Fibroblast of lung (primary cell): Measurements from ENCODE around the gene LAMA5.

Experiments used
- EZH2 ChIP-seq: IDR thresholded peaks from 2 replicates; pipeline ENCODE4 v1.5.1; 2012; ENCODE audit warnings: low read length, control low read depth, mild to moderate bottlenecking; ENCODE audit errors: missing control alignments
- TF ChIP-seq, protein P1 (sequence below), 2 donors: IDR thresholded peaks in 1 of 2; conservative IDR thresholded peaks in 1 of 2; 1 replicate in 1 of 2; 2 replicates in 1 of 2; pipeline ENCODE4 v1.5.1; 2011 to 2012; ENCODE audit warnings: low read length in 2 of 2, control low read depth in 1 of 2, inconsistent platforms in 1 of 2, low read depth in 1 of 2, mild to moderate bottlenecking in 1 of 2

DNA sequence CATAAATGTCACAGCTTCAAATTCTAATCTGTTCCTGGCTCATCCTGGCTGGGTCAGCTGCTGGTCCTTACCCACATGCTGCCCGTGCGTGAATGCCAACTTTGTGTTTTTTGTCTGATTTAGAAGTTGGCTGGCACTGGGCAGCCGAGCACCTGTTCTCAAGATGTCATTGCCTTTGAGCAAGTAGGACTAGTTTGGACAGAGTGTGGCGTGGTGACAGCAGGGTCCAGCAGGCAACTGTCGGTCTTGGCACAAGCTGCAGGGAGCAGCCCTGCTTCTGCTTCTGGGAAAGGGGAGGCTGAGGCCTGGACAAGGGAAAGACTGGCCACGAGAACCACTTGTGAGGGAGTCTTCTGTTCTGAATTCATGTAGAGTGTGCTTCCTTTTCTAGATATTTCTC, 90.7 kb downstream of the LAMA5 start:
- TF ChIP-seq, protein P1, sequence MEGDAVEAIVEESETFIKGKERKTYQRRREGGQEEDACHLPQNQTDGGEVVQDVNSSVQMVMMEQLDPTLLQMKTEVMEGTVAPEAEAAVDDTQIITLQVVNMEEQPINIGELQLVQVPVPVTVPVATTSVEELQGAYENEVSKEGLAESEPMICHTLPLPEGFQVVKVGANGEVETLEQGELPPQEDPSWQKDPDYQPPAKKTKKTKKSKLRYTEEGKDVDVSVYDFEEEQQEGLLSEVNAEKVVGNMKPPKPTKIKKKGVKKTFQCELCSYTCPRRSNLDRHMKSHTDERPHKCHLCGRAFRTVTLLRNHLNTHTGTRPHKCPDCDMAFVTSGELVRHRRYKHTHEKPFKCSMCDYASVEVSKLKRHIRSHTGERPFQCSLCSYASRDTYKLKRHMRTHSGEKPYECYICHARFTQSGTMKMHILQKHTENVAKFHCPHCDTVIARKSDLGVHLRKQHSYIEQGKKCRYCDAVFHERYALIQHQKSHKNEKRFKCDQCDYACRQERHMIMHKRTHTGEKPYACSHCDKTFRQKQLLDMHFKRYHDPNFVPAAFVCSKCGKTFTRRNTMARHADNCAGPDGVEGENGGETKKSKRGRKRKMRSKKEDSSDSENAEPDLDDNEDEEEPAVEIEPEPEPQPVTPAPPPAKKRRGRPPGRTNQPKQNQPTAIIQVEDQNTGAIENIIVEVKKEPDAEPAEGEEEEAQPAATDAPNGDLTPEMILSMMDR (conservative IDR thresholded peaks at IDR 0.05 in 1 of 2, IDR thresholded peaks at IDR 0.05 in 1 of 2; ENCODE audit: low read depth in 1 of 2, low read length in 2 of 2) = no peak
- TF ChIP-seq EZH2 = no peak
